Common myeloid progenitor, CD34-positive (primary cell): ENCODE results near the gene RNF40.
"Not testable (repeated sequence)": the region's sequence is repeated elsewhere in the genome, so short reads cannot be mapped to it uniquely, and the experiment has no call there.

Experiments
- CTCF ChIA-PET: fragments of 350-600 bp; sonication (Branson Sonifier 250); formaldehyde crosslinking; loops from one replicate; lab custom pipeline; 2021; ENCODE audit warnings: antibody characterized with exemption; lab: Charles Lee
- POLR2A ChIA-PET: fragments of 350-600 bp; sonication (Branson Sonifier 250); formaldehyde crosslinking; loops from one replicate; lab custom pipeline; 2021; ENCODE audit warnings: antibody characterized with exemption; lab: Charles Lee
- DNase-seq, 3 donors: peaks; one replicate each; pipeline versions ENCODE4 v3.0.0 to v3.0.0-alpha.2; 2013
- H3K27ac ChIP-seq, 2 experiments: 1 replicate in 1 of 2; 2 replicates in 1 of 2; pipeline ENCODE4 v1.7.0; 2013; ENCODE audit warnings: inconsistent platforms in 2 of 2, low read length in 2 of 2, mild to moderate bottlenecking in 2 of 2, low read depth in 1 of 2, moderate library complexity in 1 of 2; ENCODE audit not compliant: severe bottlenecking in 2 of 2, insufficient read depth in 1 of 2, poor library complexity in 1 of 2
- H3K27me3 ChIP-seq, 5 experiments: replicated peaks in 2 of 5; 1 replicate in 3 of 5; 2 replicates in 2 of 5; pipeline versions ENCODE4 v1.6.1 to v1.7.0; 2013; ENCODE audit warnings: low read length in 4 of 5, mild to moderate bottlenecking in 2 of 5, moderate library complexity in 2 of 5, inconsistent platforms in 1 of 5; ENCODE audit not compliant: insufficient read depth in 5 of 5, control insufficient read depth in 4 of 5
- H3K36me3 ChIP-seq, 4 experiments: 1 replicate in 2 of 4; 2 replicates in 2 of 4; pipeline versions ENCODE4 v1.6.1 to v1.7.0; 2013; ENCODE audit warnings: low read length in 3 of 4, control low read depth in 1 of 4, mild to moderate bottlenecking in 1 of 4; ENCODE audit not compliant: control insufficient read depth in 4 of 4, insufficient read depth in 4 of 4
- H3K4me1 ChIP-seq, 4 experiments: 1 replicate in 3 of 4; 2 replicates in 1 of 4; pipeline versions ENCODE4 v1.6.1 to v1.7.1; 2013; ENCODE audit warnings: low read length in 3 of 4, mild to moderate bottlenecking in 3 of 4, control low read depth in 1 of 4, inconsistent platforms in 1 of 4, moderate library complexity in 1 of 4; ENCODE audit not compliant: control insufficient read depth in 4 of 4, insufficient read depth in 4 of 4; ENCODE audit errors: control extremely low read depth in 1 of 4
- H3K4me3 ChIP-seq, 7 experiments: 1 replicate in 4 of 7; 2 replicates in 3 of 7; pipeline versions ENCODE4 v1.5.1 to v1.7.0; 2013; ENCODE audit warnings: mild to moderate bottlenecking in 7 of 7, low read length in 6 of 7, moderate library complexity in 6 of 7, inconsistent platforms in 2 of 7, low read depth in 2 of 7, control low read depth in 1 of 7; ENCODE audit not compliant: insufficient read depth in 4 of 7, control insufficient read depth in 1 of 7; ENCODE audit errors: extremely low read depth in 1 of 7
- H3K9me3 ChIP-seq, 5 experiments: 1 replicate in 4 of 5; 2 replicates in 1 of 5; pipeline versions ENCODE4 v1.6.1 to v1.7.1; 2013; ENCODE audit warnings: low read length in 4 of 5, mild to moderate bottlenecking in 2 of 5, inconsistent platforms in 1 of 5, low read depth in 1 of 5, moderate library complexity in 1 of 5; ENCODE audit not compliant: control insufficient read depth in 4 of 5, insufficient read depth in 2 of 5; ENCODE audit errors: control extremely low read depth in 1 of 5
- WGBS: methylation state at CpG from one replicate; pipeline ENCODE4 v1.1.5; 2013; ENCODE audit not compliant: insufficient coverage; 5-methylcytosine and 5-hydroxymethylcytosine counted together

Gene RNF40

DNA sequence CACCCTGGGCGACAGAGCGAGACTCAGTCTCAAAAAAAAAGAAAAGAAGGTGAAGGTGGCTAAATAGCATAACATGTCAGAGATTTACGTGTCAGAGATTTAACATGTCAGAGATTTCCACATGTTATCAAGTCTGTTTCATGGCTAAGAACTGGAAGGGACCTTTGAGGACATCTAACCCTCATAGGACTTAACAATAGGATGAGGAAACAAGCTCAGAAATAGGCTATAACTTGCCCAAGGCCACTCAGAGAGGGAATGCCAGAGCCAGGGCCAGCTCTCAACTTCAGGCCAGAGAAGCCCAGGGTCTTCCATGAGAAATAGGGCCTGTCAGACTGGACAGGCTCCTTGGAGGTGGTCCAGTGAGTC is 51.7 kb downstream of the RNF40 start:
- Histone ChIP-seq H3K27ac (peak overlapping the region; percentile 30 to 81), H3K4me1 (peaks cover 0 to 18% (median 13%) of the 10 kb centered on the region in 4 experiments), H3K9me3 (no peaks in the 10 kb centered on the region), H3K36me3 (no peaks in the 10 kb centered on the region), H3K27me3 (no peaks in the 10 kb centered on the region), H3K4me3 (peak overlapping the region; percentile 13 to 79 (median 61))
- ChIA-PET POLR2A (interaction anchor here (0.7 to 2.0 kb wide), 3 partner anchors 8 to 88 kb away, joined by 3 to 8 read pairs (median 3); no protein-coding TSS in a partner anchor), CTCF (interaction anchor here (0.7 to 1.9 kb wide), 10 partner anchors 21 to 99 kb away, joined by 3 to 10 read pairs (median 4); no protein-coding TSS in a partner anchor)
- DNase-seq = peak in 1 of 3 donors; percentile 6
- 90% methylated on average over 3 of the region's 3 CpGs for WGBS

GRCh38 chr16:30816769-30817168 is 54.6 kb downstream of the RNF40 start:
- Histone ChIP-seq H3K4me3 (no peak overlapping the region), H3K4me1 (peaks cover 0 to 18% (median 12%) of the 10 kb centered on the region in 4 experiments), H3K27ac (no peak overlapping the region), H3K36me3 (no peaks in the 10 kb centered on the region), H3K9me3 (peaks cover 0 to under 1% (median 0%) of the 10 kb centered on the region in 5 experiments), H3K27me3 (no peaks in the 10 kb centered on the region)
- WGBS = no CpG with 5 or more reads among the region's 2 CpGs
- DNase-seq = no peak
- ChIA-PET POLR2A (no interaction called here), CTCF (interaction anchor here (0.9 to 1.4 kb wide), 2 partner anchors 57 to 103 kb away, joined by 3 read pairs; no protein-coding TSS in a partner anchor)

- WGBS = 93% methylated on average over 34 of the region's 34 CpGs
- H3K9me3 ChIP-seq = peaks cover 0 to 2% (median 0%) of the 10 kb centered on the region in 5 experiments
- no peak overlapping the region for H3K4me3 ChIP-seq
- no peak for DNase-seq
- H3K27me3 ChIP-seq = no peaks in the 10 kb centered on the region
- ChIA-PET CTCF (interaction anchor here (0.9 kb wide), 1 partner anchor 38 kb away, joined by 3 read pairs; no protein-coding TSS in a partner anchor), POLR2A (no interaction called here)
- H3K27ac ChIP-seq = no peak overlapping the region
- no peaks in the 10 kb centered on the region for H3K36me3 ChIP-seq
- no peaks in the 10 kb centered on the region for H3K4me1 ChIP-seq
Observed at GRCh38 chr16:30820952-30821421, 58.9 kb downstream of the RNF40 start.

DNA sequence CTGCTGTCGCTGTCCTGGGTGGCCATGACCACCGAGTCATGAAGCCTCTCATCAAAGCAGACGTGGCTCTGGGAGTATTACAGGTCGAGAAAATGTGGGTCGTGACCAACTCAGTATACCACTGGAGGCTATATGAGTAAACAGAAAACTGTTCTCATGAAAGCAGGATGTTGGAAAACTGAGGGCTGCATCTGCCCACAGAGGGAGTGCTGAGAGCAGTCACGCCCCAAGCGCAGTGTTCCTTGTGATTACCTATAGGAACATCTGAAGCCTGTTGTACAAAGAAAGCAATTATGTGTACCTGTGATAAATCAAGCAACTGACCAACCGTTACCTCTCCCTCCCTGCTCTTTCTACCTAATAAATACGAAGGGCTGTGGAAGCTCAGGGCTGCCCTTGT is 59.3 kb downstream of the RNF40 start:
- H3K9me3 ChIP-seq, POLR2A ChIA-PET, H3K27me3 ChIP-seq, H3K36me3 ChIP-seq, H3K27ac ChIP-seq, H3K4me1 ChIP-seq, H3K4me3 ChIP-seq, DNase-seq: not testable (repeated sequence)
- WGBS = 95% methylated on average over 9 of the region's 9 CpGs
- CTCF ChIA-PET = interaction anchor here (0.9 kb wide), 1 partner anchor 38 kb away, joined by 3 read pairs; no protein-coding TSS in a partner anchor

DNA sequence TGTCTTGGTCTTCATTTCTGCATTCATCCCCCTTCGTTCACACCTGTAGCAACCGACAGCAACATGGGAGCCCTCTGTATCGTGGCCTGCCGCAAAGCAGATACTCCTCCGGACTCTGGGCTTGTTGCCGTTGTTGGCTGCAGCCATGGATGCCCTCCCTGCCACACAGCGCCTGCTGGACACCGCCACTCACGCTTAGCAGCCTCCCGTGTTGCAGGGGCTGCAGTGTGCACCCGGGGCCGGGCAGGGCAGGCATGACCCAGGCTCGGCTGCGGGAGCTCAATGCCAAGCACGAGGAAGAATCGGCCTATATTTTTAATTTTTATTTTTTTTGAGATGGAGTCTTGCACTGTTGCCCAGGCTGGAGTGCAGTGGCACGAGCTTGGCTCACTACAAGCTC is 59.8 kb downstream of the RNF40 start:
- POLR2A ChIA-PET = no interaction called here
- H3K27me3 ChIP-seq = no peaks in the 10 kb centered on the region
- peaks cover 0 to 2% (median 0%) of the 10 kb centered on the region in 5 experiments for H3K9me3 ChIP-seq
- no peak overlapping the region for H3K4me3 ChIP-seq
- DNase-seq = no peak
- CTCF ChIA-PET = no interaction called here
- H3K27ac ChIP-seq = no peak overlapping the region
- WGBS = 92% methylated on average over 15 of the region's 17 CpGs
- no peaks in the 10 kb centered on the region for H3K36me3 ChIP-seq
- H3K4me1 ChIP-seq = no peaks in the 10 kb centered on the region
